Stimulated activated CD4-positive, alpha-beta T cell treated with anti-CD3 and anti-CD28 coated beads, Interleukin-2, amount 100 ng/mL, for 24 hours (primary cell): Measurements from ENCODE around the gene RERE.
"Not testable (repeated sequence)": the region's sequence is repeated elsewhere in the genome, so short reads cannot be mapped to it uniquely, and the experiment has no call there.

Experiments
- DNase-seq, 2 donors: peaks; one replicate each; pipeline ENCODE4 v3.0.0-alpha.2; 2020

RERE gene

DNA sequence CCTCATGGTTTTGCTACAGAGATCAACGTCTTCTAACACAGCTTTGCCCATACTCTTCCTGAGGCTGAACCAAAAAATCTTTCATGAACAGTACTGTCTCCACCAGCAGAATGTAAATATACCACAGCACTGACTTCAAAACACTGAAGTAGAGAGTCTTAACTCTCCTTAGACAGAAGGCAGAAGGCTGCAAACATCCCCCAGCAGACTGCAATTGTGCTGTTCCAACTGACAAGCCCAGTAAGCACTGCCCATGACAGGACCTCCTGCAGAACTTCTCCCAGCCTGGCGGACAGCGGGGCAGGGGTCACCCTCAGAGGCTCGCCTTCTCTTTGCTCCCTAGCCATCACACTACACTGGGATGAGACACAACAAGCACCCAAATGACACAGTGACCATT, 218.7 kb downstream of the RERE start:
- DNase-seq = no peak

DNA sequence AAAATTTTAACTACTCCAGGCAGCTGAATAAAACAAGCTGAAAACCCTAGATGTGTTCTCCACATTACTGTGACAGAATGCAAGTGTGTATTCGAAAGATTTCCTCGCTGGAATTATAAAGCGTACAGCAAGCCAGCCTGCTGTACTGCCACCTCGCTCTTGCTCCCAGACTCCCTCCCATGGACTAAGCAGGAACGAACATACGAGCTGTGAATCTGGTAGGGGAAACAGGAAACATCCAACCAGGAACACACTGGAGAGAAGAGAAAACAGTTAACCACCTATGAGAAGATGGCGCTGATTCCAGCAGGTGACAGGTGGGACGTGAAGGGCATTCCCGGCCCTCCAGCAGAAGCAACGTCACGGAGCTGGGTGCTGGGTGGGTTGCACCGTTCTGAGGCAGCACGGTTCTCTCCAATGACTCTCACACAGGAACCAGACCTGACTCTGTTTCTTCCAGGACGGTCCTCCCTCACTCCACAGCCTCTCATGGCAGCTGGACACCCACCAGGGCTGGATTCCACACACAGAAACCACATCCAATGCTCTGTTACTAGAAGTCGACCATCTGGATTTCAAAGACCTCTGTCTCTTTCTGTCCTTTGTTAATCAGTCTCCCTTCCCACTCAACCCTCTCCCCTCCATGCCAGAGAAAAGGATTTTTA, 219.2 kb downstream of the RERE start:
- DNase-seq = no peak

DNA sequence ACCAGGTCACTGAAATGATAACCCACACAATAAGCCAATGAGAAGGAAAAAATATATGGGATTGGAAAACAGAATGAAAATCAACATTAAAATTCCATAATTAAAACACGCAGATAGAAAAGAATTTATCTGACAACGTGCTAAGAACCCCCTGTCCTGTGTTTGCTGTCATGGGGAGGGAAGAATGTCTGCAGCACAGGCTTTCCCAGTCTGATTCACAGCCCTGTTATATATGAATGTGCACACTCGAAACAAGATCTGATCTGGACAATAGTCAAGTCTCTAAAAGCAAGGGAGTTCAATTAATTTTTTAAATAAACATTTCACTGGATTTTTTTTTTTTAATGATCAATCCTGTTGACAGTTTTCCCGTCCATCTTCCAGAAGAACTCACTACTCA, 220.0 kb downstream of the RERE start:
- no peak for DNase-seq

DNA sequence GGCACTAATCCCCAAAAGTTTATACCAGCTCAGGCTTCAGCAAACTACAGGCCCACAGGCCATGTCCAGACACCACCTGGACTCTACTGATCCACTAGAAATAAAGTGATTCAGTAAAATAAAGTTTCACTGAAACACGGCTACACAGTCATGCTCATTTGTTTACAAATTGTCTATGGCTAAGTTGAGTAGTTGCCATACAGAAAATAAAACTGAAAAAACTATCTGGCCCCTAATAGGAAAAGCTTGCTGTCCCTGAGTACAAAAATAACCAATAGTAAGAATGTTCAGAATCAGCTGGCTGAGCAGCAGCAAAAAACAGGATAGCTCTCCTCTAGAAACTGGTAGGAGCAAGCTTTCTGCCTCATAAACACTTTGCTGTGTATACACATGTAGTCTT, 221.5 kb downstream of the RERE start:
- no peak for DNase-seq

DNA sequence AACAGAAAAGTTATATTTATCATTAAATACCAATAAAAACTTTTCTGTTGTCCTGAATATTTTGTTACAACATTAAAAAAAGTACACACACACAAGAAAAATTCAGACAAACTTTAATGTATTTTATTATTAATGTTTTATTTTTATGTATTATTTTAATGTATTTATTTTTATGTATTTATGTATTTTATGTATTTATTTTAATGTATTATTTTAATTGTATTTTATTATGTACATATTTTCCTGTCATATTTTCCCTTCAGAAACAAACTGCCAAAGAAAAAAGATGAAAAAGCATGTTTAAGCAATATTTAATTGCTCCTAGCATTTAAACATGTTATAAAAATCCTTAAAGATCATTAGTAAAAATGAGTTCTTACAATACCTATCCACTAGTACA, 222.1 kb downstream of the RERE start:
- no peak for DNase-seq

DNA sequence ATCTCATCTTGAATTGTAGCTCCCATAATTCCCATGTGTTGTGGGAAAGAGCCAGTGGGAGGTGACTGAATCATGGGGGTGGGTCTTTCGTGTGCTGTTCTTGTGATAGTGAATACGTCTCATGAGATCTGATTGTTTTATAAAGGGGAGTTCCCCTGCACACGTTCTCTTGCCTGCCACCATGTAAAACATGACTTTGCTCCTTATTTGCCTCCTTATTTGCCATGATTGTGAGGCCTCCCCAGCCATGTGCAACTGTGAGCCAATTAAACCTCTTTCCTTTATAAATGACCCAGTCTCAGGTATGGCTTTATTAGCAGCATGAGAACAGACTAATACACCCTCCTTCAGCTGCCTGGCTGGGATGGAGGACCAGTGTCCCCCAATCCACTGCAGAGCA, 224.1 kb downstream of the RERE start:
- not testable (repeated sequence) for DNase-seq

DNA sequence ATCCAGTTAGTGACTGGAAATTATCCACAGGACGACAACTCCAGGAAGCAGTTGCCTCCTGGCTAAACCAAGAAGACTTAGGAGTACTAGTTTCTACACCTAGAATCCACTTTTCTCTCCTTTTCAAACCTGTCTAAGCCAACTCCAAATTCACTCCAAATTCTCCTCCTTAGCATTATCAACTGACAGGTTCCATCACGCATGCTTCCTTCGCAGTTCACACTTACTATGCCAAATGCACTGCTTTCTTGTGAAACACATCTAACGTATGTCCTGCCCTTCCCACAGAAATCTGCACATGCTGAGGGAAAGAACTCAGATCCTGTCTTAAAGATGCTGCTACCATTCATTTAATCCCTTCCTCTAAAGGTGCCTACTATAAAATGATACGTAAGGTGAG, 225.9 kb downstream of the RERE start:
- DNase-seq = no peak

DNA sequence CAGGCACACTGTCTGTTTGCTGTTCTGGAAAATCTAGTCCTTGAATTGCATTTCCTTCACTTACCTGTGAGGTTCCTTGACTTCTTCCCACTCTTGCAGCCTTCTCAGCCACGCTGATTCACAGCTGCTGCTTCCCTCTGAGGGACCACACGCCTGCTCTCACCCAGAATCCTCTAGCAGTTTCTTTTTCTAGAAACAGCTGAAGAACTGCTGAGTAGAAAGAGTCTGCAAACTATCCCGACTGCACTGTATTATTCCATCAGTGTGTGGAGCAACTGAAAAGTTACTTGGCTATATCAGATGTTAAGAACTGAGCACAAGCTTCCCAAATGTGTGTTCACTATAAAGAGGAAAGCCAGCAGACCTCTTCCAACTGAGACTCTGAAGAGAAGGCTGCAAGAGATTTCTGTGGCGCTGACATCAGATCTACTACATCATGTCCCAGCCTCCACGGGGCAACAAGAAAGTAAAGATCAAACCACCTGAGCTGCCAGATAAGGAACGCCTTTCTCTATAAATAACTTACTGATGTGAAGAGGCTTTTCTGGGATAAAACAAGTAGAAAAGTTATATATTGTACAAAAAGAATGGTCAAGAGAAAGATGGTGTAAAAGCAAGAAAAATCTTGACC, 226.6 kb downstream of the RERE start:
- DNase-seq = no peak

DNA sequence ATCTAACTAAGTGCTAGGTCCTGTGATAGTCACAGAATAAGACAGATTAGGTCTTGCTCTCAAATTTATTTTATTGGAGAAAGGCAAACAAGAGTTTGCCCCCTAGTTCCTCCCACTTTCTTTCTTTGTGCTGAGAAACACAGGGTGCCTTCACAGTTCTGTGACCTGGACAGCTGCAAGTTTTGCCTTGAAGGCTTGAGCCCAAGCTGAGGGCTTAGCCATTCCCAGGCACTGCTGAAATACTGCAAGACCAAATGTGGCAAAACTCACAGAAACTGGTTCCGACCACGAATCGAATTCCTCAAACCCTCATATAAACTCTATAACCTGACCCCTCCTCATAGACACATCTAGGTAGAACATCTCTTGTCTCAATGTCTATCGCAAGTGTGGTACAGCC, 227.9 kb downstream of the RERE start:
- no peak for DNase-seq

DNA sequence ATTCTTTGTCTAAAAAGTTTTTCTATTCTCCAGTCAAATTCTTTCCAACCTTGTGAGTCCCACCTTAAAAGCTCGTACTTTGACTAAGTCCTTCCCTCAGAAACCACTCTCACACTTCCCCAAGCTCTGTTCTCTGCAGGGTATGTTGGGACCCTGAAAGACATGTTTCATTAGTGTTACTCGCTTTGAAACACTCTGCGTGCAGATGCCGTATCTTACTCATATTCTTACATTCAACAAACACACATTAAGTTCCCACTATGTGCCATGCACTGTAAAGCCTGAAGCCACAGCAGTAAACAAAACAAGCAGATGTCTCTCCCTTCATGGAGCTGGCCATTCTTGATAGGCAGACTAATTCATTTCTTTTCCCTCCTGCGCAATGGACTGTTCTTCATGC, 229.7 kb downstream of the RERE start:
- DNase-seq = no peak

DNA sequence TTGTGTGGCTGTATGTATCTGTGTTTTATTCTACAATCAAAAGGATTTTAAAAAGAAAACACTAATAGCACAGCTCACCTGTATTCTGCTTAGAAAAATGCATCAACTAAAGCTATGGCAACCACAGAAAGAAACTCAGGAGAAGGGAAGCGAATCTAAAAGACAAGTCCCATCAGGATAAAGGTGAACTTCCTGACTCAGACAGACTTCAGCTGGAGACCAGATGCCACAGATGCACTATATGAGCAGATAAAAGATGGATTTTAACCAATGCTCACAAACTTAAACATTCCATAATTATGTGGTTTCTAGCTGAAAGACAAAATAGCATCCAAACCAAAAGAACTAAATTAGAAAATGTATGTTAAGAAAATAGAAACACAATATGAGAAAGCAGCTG, 231.0 kb downstream of the RERE start:
- no peak for DNase-seq

DNA sequence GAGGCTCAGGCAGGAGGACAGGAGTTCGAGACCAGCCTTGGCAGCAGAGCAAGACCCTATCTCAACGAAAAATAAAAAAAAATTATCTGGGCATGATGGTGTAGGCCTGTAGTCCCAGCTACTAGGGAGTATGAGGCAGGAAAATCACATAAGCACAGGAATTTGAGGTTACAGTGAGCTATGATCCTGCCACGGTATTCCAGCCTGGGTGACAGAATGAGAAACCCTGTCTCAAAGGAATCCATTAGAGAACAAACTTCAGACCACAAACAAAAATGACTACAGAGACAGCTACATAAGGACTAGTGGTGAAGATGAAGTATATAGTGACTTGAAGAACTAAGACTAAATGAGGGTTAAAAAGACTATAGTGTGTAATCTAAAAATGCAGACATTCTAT, 233.1 kb downstream of the RERE start:
- DNase-seq = no peak

DNA sequence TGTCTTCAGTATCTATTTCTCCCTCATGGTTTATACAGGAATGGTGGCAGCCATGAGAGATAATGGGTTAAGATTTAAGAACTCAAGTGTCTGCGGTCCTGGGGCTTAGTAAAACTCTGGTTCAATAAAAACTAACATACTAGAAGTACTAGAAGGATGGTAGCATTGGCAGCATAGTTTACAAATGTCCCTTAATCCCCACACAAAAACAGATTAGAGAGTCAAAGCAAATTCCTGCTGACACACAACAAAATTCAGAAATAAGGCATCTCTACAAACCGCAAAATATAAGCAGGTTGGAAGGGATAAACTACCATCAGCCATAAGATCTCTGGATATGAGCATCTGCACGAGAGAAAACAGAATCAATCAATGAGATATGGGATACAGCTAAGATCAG, 234.4 kb downstream of the RERE start:
- DNase-seq = no peak

DNA sequence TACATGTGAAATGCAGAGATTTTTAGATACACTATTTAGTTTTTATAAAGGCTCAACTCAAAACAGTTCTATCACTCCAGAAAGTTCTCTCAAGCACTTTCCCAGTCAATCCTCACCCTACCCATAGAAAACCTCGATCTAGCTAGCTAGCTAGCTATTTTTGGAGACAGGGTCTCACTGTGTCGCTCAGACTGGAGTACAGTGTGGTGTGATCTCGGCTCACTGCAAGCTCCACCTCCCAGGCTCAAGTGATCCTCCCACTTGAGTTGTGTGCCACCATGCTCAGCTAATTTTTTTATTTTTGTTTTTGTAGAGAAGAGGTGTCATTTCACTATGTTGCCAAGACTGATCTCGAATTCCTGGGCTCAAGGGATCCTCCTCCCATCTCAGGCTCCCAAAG, 236.9 kb downstream of the RERE start:
- no peak for DNase-seq

DNA sequence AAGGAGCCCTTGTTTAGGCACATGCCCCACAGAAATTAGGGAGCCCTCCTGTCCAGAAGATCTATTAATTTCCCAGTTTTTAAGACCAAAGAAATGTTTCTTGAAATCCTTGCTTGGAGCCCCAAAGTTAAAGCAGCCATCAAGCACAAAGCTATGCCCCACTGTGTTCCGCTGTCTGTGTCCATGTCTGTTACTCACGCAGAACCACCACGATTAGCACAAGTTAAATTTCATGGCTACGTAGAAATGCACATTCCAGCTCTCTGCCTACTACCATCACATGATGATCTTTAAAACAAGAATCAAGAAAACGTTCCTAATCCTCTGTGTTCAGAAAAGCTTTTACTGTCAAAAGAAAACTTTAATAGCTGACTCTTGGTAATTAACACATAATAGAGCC, 238.5 kb downstream of the RERE start:
- DNase-seq = no peak

DNA sequence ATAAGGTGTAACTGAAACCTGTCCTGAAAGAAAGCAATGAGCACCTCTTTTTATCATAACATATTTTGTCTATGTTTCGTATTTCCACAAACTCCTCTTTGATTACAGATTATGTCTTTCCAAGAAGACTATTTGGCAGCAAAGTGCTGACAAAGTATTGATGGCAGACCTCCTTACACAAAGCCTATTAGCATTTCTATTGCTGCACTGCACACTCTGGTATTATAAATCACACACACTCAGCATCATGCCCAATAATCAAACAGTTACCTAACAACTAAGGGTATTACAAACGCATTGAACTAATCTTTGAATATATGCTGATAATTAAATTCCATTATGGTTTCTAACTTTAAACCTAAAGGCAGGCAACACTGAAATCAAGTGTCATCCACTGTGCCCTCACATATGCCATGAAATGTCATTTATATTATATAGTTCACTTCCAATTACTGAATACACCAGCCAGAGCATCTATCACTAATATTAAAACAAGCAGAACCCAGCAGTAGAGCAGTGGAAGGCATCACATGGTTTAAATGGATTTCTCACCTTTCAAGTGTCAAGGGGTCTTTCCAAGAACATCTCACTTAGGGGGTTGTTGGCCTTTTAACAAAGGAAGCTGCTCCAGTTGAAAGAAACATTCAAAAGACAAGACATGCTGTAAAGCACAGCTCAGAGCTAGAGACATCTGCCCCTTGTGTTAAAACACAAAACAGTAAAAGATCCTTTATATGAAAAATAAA, 239.1 kb downstream of the RERE start:
- no peak for DNase-seq

DNA sequence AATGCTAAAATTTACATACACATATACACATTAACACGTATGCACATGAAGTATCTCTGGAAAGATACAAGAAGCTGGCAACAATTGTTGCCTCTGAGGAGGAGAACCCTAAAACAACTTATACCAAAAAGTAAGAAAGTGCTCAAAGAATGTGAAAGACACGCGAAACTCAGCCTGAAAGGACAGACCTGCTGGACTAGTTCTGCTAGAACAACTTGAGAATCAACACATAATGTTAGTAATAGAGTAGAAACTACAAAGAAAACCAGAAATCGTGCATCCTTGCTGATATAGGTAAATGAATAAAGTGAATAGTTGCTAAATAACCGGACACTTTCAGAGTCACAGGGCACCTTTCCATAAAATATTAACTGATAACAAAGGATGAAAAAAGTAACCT, 242.5 kb downstream of the RERE start:
- DNase-seq = no peak

DNA sequence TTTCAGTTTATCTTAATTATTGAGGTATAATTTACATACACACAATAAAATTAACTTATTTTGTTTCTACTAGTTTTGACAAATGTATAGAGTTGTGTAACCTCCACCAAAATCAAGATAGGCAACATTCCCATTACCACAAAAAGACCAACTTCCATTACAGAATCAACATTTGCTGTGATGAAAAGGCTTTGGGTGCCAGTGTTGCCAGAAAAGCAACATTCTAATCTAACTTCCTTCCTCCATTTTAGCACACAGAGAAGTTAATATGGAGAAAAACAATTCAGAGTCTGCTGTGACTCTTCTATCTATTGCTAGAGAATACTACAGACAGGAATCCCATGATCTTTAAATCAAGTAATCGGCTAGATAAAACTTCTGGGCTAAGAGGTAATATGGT, 245.3 kb downstream of the RERE start:
- DNase-seq = no peak

DNA sequence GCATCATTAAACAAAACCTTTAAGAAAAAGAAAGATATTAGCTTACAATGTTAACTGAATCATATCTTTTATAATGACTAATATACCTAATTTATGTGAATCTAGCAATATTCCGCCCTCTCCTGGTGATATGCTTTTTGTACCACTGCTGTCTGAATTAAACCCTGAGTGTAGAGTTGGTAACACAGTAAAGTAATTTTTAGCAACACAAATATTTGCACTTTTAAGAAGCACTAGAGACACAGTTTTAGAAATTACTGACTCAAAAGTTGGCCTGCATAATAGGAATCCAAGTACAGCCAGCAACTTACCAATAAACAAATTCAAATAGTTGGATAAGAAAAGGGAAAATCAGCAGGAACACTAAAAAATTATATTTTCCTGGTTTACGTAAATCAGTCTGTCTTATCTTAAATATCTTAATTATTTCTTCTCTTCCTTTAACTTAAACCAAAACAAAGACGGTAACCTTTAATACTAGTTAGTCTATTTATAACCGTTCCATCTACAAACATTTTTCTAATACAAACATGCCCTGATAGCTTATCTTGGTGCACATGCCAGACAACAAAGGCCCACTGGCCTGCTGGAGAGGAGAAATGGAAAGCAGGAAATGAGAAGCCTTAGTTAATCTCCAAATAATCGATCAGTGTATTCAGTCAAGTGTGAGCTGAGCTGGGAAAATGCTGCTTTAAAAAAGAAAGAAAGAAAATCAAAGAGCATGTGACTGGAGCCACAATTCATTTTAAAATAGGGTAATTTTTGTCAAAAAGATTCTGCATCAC, 246.0 kb downstream of the RERE start:
- no peak for DNase-seq

DNA sequence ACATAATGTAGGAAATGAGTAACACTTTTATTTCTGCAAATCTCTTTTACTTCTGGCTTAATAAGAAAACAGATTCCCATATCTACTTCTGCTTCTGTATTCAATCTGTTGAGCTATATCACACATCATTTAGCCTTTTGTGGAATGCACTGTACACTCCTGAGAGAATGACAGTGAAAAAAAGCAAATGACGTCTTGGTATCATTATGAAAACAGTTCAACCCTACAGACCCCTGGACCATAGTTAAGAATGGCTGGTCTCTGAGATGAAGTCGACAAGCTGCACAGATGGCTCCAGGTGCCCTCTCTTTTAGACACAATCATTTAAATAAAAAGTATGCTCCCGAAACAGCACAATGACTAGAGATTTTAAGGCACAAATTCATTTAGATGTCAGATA, 247.0 kb downstream of the RERE start:
- no peak for DNase-seq

DNA sequence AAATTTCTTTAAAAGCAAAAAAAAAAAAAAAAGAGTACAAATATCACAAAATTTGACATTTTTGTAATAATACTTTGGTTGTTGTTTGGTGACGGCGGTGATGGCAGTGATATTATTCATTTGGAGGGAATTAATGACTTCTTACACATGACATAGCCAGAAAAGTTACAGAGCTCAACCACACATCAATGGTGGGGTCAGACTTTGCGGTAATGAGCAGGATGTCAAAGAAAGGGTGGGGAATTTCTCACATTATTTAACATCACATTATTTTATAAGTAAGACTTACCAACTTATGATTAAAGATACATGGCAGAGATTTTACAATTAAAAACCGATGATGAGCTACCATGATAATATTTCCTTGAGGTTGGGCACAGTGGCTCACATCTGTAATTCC, 248.2 kb downstream of the RERE start:
- no peak for DNase-seq

DNA sequence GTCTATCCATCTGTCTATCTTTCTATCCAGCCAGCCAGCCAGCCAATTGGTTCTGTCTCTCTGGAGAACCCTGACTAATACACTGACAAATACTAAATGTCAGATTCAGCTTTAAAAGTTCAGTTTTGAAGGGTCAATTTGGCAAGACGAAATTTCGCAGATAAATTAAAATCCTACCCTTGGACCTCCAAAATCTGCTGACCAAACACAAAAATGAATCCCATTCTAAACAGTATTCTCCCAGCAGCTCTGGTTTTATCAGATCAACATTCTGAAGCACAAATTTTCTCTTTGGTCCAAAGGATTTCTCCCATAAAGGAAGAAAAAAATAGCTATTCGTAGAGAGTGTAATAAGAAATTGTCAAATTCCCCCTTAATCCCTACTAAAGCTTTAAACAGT, 248.6 kb downstream of the RERE start:
- no peak for DNase-seq

DNA sequence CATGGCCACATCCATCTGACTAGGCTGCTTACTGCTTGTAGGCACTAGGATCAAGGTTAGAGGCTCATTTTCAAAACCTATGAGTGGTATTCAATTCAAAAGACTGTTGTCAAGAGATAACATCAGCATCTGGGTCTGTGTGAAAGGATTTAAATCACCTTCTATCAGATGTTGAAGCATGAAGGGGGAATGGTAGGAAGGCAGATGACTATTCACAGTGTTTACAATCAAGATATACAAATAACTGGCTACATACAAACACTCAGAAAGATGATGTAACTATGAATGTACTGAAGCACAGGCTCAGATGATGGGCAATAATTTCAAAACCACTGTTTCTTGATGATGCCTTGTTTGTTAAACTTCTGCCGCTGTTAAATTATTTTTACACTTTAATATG, 250.3 kb downstream of the RERE start:
- no peak for DNase-seq

DNA sequence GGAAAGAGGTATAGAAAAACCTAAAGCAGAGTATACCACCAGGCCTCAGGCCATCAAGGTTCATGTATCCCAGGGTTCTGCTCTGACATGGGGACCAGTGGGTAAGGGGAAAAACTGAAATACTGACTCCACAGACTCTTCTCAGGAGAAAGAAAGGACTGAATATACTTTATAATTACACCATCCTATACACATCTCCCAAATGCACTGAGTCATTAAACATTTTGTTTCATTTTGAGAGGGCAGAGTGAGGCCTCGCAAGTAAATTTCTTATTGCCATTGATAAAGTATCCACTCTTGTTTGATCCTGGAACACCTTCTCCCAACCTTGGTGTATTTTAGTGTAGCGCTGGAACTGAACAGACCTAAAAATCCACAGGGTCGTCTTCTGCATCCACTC, 251.6 kb downstream of the RERE start:
- no peak for DNase-seq
